Progenitor cell of endocrine pancreas (in vitro differentiated cells): ENCODE measurements around the gene CD86. TPM values are rescaled to one million over a fixed set of nuclear protein-coding genes. Genes with fewer than 3 reads are reported as not detected.
"Not testable (repeated sequence)": the region's sequence is repeated elsewhere in the genome, so short reads cannot be mapped to it uniquely, and the experiment has no call there.

ENCODE experiments used
- DNase-seq: peaks from one replicate; pipeline ENCODE4 v3.0.0; 2021; ENCODE audit warnings: low spot score; ENCODE audit not compliant: unreplicated experiment
- H3K27ac Mint-ChIP-seq: 2 replicates; pipeline ENCODE4 v1.8.0; 2021; ENCODE audit warnings: mild to moderate bottlenecking, moderate library complexity, mixed read lengths
- H3K27me3 Mint-ChIP-seq: 2 replicates; pipeline ENCODE4 v1.8.0; 2021; ENCODE audit warnings: mixed read lengths
- H3K36me3 Mint-ChIP-seq: 2 replicates; pipeline ENCODE4 v1.8.0; 2022; ENCODE audit warnings: mixed read lengths; ENCODE audit not compliant: insufficient read depth
- H3K4me1 Mint-ChIP-seq: 2 replicates; pipeline ENCODE4 v1.8.0; 2021; ENCODE audit warnings: low read depth, mixed read lengths
- H3K4me3 Mint-ChIP-seq: 2 replicates; pipeline ENCODE4 v1.8.0; 2021; ENCODE audit warnings: low read depth, mild to moderate bottlenecking, moderate library complexity, mixed read lengths
- H3K9me3 Mint-ChIP-seq: 2 replicates; pipeline ENCODE4 v1.8.0; 2021; ENCODE audit warnings: low read depth, mixed read lengths
- CTCF ChIP-seq: fragments of 200-600 bp; sonication (generic); IDR thresholded peaks from one replicate; pipeline ENCODE4 v1.5.0; 2021; ENCODE audit warnings: antibody characterized with exemption, mild to moderate bottlenecking; ENCODE audit not compliant: unreplicated experiment
- total RNA-seq: library from RNA; stranded (reverse); gene quantifications from 2 replicates; pipeline ENCODE4 v1.2.1, GENCODE V29; 2021

The CD86 gene
- total RNA-seq, 1 donor from 2014 or later: not detected

- H3K36me3 Mint-ChIP-seq: no peaks in the 10 kb centered on the region
- H3K27ac Mint-ChIP-seq: no peak overlapping the region
- no peak overlapping the region for H3K4me3 Mint-ChIP-seq
- no peaks in the 10 kb centered on the region for H3K27me3 Mint-ChIP-seq
- TF ChIP-seq CTCF: no peak
- peaks cover 11% of the 10 kb centered on the region for H3K9me3 Mint-ChIP-seq
- no peaks in the 10 kb centered on the region for H3K4me1 Mint-ChIP-seq
- no peak for DNase-seq
These were observed 91.3 kb downstream of the CD86 start for GRCh38 chr3:122146466-122146865.

- TF ChIP-seq CTCF: no peak
- no peak for DNase-seq
- H3K27me3 Mint-ChIP-seq: no peaks in the 10 kb centered on the region
- H3K27ac Mint-ChIP-seq: no peak overlapping the region
- no peaks in the 10 kb centered on the region for H3K9me3 Mint-ChIP-seq
- no peaks in the 10 kb centered on the region for H3K36me3 Mint-ChIP-seq
- no peaks in the 10 kb centered on the region for H3K4me1 Mint-ChIP-seq
- no peak overlapping the region for H3K4me3 Mint-ChIP-seq
These were observed 93.9 kb downstream of the CD86 start for GRCh38 chr3:122148941-122149627.

GRCh38 chr3:122151480-122151879, 96.3 kb downstream of the CD86 start:
- Mint-ChIP-seq H3K27ac (no peak overlapping the region), H3K27me3 (no peaks in the 10 kb centered on the region), H3K4me1 (no peaks in the 10 kb centered on the region), H3K9me3 (peaks cover 20% of the 10 kb centered on the region), H3K4me3 (no peak overlapping the region), H3K36me3 (no peaks in the 10 kb centered on the region)
- no peak for DNase-seq
- no peak for TF ChIP-seq CTCF

- not testable (repeated sequence) for H3K36me3 Mint-ChIP-seq, H3K4me1 Mint-ChIP-seq, H3K27me3 Mint-ChIP-seq, H3K4me3 Mint-ChIP-seq, H3K27ac Mint-ChIP-seq, DNase-seq
- H3K9me3 Mint-ChIP-seq: peaks cover 30% of the 10 kb centered on the region
These were observed 109.8 kb downstream of the CD86 start for GRCh38 chr3:122164983-122165382.

GRCh38 chr3:122167630-122168029, 112.5 kb downstream of the CD86 start:
- no peak for TF ChIP-seq CTCF
- H3K4me3 Mint-ChIP-seq: no peak overlapping the region
- no peaks in the 10 kb centered on the region for H3K4me1 Mint-ChIP-seq
- peaks cover 3% of the 10 kb centered on the region for H3K27me3 Mint-ChIP-seq
- DNase-seq: no peak
- no peaks in the 10 kb centered on the region for H3K36me3 Mint-ChIP-seq
- no peak overlapping the region for H3K27ac Mint-ChIP-seq
- peaks cover 13% of the 10 kb centered on the region for H3K9me3 Mint-ChIP-seq

- H3K27me3 Mint-ChIP-seq: peaks cover 3% of the 10 kb centered on the region
- no peaks in the 10 kb centered on the region for H3K4me1 Mint-ChIP-seq
- no peak overlapping the region for H3K4me3 Mint-ChIP-seq
- H3K9me3 Mint-ChIP-seq: peaks cover 14% of the 10 kb centered on the region
- no peak for DNase-seq
- H3K27ac Mint-ChIP-seq: no peak overlapping the region
- no peak for TF ChIP-seq CTCF
- no peaks in the 10 kb centered on the region for H3K36me3 Mint-ChIP-seq
These were observed 112.9 kb downstream of the CD86 start for GRCh38 chr3:122168044-122168443.
